ENCODE results near the gene CRHR2. TPM values are rescaled to one million over a fixed set of nuclear protein-coding genes. Genes with fewer than 3 reads are reported as not detected.

CRHR2 gene
- total and polyA plus RNA-seq, 4 donors, result 0.23 to 1.5 TPM; not detected in 2

DNA sequence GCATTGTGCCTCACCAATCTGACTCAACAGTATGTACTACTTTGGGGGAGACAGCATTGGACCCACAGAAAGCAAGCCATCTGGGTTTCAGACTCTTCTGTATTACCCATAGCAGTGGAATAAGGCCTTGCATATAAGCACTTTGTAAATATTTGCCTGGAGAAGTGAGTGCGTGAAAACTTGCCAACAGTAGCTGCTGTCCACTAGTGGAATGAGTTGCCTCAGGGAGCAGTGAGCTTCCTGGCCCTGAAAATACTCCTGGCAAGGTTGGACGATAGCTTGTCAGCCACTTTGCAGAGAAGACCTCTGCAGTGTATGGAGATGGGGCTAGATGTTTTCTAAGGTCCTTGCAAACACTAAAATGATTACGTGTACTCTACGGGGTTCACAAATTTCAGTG, 65.9 kb downstream of the CRHR2 start:
- intact Hi-C loops (cut with DNase I), result no loop called here
- no peak for DNase-seq
- H3K9me3 ChIP-seq (ENCODE audit: control insufficient read depth, low read length), result no peaks in the 10 kb centered on the region
- no peak for ATAC-seq (ENCODE audit: low FRiP score)
- H3K4me3 ChIP-seq (ENCODE audit: low read length in 2 of 2), result no peak overlapping the region
- 60 to 72% methylated on average over 4 of the region's 4 CpGs for WGBS, 2 donors
- no peaks in the 10 kb centered on the region for H3K27me3 ChIP-seq (ENCODE audit: control insufficient read depth in 1 of 2, insufficient read depth in 2 of 2, low read length in 1 of 2)
- H3K4me1 ChIP-seq (ENCODE audit: control insufficient read depth in 1 of 2, insufficient read depth in 2 of 2, low read length in 2 of 2), result no peaks in the 10 kb centered on the region
- no peak overlapping the region for H3K27ac ChIP-seq (ENCODE audit: low read depth in 1 of 2, low read length in 2 of 2)
- peaks cover 9% of the 10 kb centered on the region in 2 donors for H3K36me3 ChIP-seq (ENCODE audit: control insufficient read depth in 1 of 2, insufficient read depth in 2 of 2, low read length in 1 of 2)

DNA sequence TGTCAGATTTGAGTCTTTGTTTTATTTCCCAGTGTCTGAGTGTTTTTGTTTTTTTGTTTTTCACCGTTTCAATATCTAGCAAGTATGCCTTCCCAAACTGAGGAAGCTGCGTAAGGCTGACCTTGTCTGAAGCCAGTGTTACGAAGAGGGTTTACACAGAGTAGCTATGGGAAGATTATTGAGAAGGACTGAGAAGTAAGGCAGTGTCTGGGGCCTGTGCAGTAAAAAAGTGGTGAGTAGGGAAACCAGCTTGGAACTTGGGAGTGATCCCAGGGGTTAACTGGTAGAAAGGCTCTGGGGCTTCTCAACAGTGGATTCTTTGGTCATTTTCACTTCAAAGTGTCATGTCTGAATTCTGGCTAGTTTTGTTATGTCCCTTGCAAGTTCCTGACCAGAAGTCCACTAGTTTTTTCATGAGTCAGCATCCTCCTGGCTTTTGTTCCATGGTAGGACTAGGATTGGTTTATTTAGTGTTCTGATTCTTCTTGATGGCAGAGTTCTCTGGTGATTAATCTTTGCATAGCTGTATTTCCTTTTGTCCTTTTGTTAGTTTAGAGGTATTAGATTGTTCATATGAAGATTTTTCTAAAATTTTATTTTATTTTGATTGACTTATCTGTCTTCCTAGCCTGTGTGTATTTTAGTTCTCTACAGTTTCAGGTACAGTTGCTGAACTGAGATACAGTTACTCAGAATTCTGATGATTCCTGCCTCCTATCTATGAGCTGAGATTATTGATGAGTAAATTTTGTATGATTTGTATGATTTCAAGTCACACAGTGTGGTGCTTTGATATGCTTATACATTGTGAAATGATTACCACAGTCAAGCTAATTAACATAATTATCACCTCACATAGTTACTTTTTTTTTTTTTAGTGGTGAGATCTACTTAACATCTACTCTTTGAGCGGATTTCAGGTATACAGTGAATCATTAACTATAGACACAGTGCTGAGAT, 68.6 kb downstream of the CRHR2 start:
- Histone ChIP-seq H3K27me3 (ENCODE audit: control insufficient read depth in 1 of 2, insufficient read depth in 2 of 2, low read length in 1 of 2) (no peaks in the 10 kb centered on the region), H3K27ac (ENCODE audit: low read depth in 1 of 2, low read length in 2 of 2) (no peak overlapping the region), H3K9me3 (ENCODE audit: control insufficient read depth, low read length) (no peaks in the 10 kb centered on the region), H3K36me3 (ENCODE audit: control insufficient read depth in 1 of 2, insufficient read depth in 2 of 2, low read length in 1 of 2) (peaks cover 9% of the 10 kb centered on the region in 2 donors), H3K4me3 (ENCODE audit: low read length in 2 of 2) (no peak overlapping the region), H3K4me1 (ENCODE audit: control insufficient read depth in 1 of 2, insufficient read depth in 2 of 2, low read length in 2 of 2) (no peaks in the 10 kb centered on the region)
- no peak for DNase-seq
- intact Hi-C loops (cut with DNase I), result no loop called here
- WGBS, 2 donors, result 94 to 96% methylated on average over 4 of the region's 4 CpGs
- no peak for ATAC-seq (ENCODE audit: low FRiP score)

DNA sequence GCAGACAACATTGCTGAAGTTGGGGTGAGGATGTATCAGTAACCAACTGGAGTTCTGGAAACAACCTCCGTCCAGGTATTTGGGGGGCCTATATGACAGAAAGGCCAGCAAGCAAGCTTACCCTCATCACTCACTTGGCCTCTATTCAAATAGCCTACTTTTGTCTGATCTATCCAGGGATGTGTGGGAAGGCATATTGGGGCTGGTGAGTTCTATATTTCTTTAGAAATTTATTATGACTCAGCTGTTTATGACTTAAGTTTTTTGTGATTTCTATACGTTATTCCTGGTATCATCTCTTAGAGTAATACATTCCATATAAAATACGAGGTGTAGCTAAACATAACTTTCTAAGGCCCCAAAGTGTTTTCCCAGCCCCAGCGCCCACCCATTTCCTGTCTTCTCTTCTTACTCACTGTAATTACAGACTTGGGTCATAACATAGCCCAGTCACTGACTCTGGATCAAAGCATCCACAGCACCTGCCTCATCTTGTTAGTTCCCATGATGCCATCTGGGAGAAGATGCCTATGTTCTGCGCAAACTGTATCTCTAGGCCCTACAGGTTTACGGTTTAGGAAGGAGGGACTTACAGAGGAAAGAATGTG, 69.5 kb downstream of the CRHR2 start:
- no peaks in the 10 kb centered on the region for H3K9me3 ChIP-seq (ENCODE audit: control insufficient read depth, low read length)
- 79 to 81% methylated on average over 6 of the region's 6 CpGs for WGBS, 2 donors
- no peaks in the 10 kb centered on the region for H3K27me3 ChIP-seq (ENCODE audit: control insufficient read depth in 1 of 2, insufficient read depth in 2 of 2, low read length in 1 of 2)
- peaks cover 9% of the 10 kb centered on the region in 2 donors for H3K36me3 ChIP-seq (ENCODE audit: control insufficient read depth in 1 of 2, insufficient read depth in 2 of 2, low read length in 1 of 2)
- H3K4me3 ChIP-seq (ENCODE audit: low read length in 2 of 2), result no peak overlapping the region
- DNase-seq (no peak), ATAC-seq (ENCODE audit: low FRiP score) (no peak)
- H3K27ac ChIP-seq (ENCODE audit: low read depth in 1 of 2, low read length in 2 of 2), result no peak overlapping the region
- intact Hi-C loops (cut with DNase I), result no loop called here
- no peaks in the 10 kb centered on the region for H3K4me1 ChIP-seq (ENCODE audit: control insufficient read depth in 1 of 2, insufficient read depth in 2 of 2, low read length in 2 of 2)

DNA sequence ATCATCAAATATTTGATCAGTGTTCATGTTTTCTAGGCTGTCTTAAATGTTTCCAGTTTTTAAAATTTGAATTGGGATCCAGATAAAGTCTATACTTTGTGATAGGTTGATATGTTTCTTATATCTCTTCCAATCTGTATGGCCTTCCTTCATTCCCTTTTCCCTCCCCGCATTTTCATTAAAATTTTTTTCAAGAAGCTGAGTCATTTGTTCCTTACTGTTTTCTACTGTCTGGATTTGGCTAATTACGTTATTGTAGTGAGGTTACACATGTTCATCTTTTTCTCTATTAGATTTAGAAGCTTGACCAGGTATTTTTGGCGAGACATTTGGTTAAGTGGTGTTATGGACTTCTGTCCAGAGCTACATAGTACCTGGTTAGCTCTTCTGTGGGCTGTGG, 76.4 kb downstream of the CRHR2 start:
- 93 to 96% methylated on average over 3 of the region's 3 CpGs for WGBS, 2 donors
- intact Hi-C loops (cut with DNase I), result no loop called here
- Histone ChIP-seq H3K9me3 (ENCODE audit: control insufficient read depth, low read length) (no peaks in the 10 kb centered on the region), H3K27ac (ENCODE audit: low read depth in 1 of 2, low read length in 2 of 2) (no peak overlapping the region), H3K4me1 (ENCODE audit: control insufficient read depth in 1 of 2, insufficient read depth in 2 of 2, low read length in 2 of 2) (no peaks in the 10 kb centered on the region), H3K4me3 (ENCODE audit: low read length in 2 of 2) (no peak overlapping the region), H3K27me3 (ENCODE audit: control insufficient read depth in 1 of 2, insufficient read depth in 2 of 2, low read length in 1 of 2) (no peaks in the 10 kb centered on the region), H3K36me3 (ENCODE audit: control insufficient read depth in 1 of 2, insufficient read depth in 2 of 2, low read length in 1 of 2) (peaks cover 3 to 7% of the 10 kb centered on the region in 2 donors)
- DNase-seq, result no peak
- no peak for ATAC-seq (ENCODE audit: low FRiP score)

DNA sequence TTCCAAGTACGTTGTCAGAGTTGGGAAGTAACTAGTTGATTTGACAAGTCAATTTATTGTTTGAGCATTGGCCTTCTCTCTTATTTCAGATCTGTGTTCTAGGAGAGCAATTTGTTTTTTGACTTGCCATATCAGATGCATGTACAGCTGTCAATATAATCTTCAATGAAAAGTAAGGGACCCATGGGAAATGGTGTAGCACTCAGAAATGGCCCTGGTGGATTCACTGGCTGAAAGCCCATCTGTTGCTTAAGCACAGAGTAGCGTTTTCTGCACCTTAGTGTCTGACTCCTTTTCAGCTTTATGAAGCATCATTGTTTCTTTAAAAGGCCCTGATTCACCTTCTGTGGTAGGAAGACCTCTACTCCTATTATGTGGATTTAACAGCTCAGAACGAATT, 77.4 kb downstream of the CRHR2 start:
- H3K4me1 ChIP-seq (ENCODE audit: control insufficient read depth in 1 of 2, insufficient read depth in 2 of 2, low read length in 2 of 2), result no peaks in the 10 kb centered on the region
- no peak overlapping the region for H3K4me3 ChIP-seq (ENCODE audit: low read length in 2 of 2)
- DNase-seq, result no peak
- WGBS, 2 donors, result 80 to 81% methylated on average over 3 of the region's 3 CpGs
- ATAC-seq (ENCODE audit: low FRiP score), result no peak
- no peaks in the 10 kb centered on the region for H3K27me3 ChIP-seq (ENCODE audit: control insufficient read depth in 1 of 2, insufficient read depth in 2 of 2, low read length in 1 of 2)
- no peaks in the 10 kb centered on the region for H3K9me3 ChIP-seq (ENCODE audit: control insufficient read depth, low read length)
- intact Hi-C loops (cut with DNase I), result no loop called here
- H3K27ac ChIP-seq (ENCODE audit: low read depth in 1 of 2, low read length in 2 of 2), result no peak overlapping the region
- H3K36me3 ChIP-seq (ENCODE audit: control insufficient read depth in 1 of 2, insufficient read depth in 2 of 2, low read length in 1 of 2), result peaks cover 3 to 11% of the 10 kb centered on the region in 2 donors

Other genes with a start within 250 kb of the CRHR2 start
- 10 to 100 TPM; 18.5 to 38.4 TPM for gene NOD1, start 203.7 kb downstream of the CRHR2 start, total RNA-seq
- gene NOD1, start 203.7 kb downstream of the CRHR2 start, polyA plus RNA-seq, result 10 to 100 TPM in 1 of 2 donors, 1 to 10 TPM in 1; 2.4 to 19.9 TPM
- gene GGCT, start 177.6 kb downstream of the CRHR2 start, total RNA-seq, result 10 to 100 TPM; 16.7 to 22.5 TPM
- 10 to 100 TPM; 29.4 to 64.2 TPM for gene GGCT, start 177.6 kb downstream of the CRHR2 start, polyA plus RNA-seq
- gene GARS1, start 87.6 kb downstream of the CRHR2 start, total RNA-seq, result 10 to 100 TPM; 56.5 to 73.8 TPM
- 10 to 100 TPM; 33.2 to 37.7 TPM for gene GARS1, start 87.6 kb downstream of the CRHR2 start, polyA plus RNA-seq
- 100 to 1,000 TPM in 1 of 2 donors, 10 to 100 TPM in 1; 83.0 to 131 TPM for gene INMT, start 69.7 kb upstream of the CRHR2 start, total RNA-seq
- gene INMT, start 69.7 kb upstream of the CRHR2 start, polyA plus RNA-seq, result 100 to 1,000 TPM in 1 of 2 donors, 10 to 100 TPM in 1; 76.7 to 105 TPM
- gene MINDY4, start 89.0 kb upstream of the CRHR2 start, total RNA-seq, result 10 to 100 TPM; 20.2 to 22.2 TPM
- gene MINDY4, start 89.0 kb upstream of the CRHR2 start, polyA plus RNA-seq, result 10 to 100 TPM in 1 of 2 donors, 1 to 10 TPM in 1; 3.1 to 26.1 TPM
- gene AQP1, start 229.4 kb upstream of the CRHR2 start, total RNA-seq, result 1,000 to 10,000 TPM in 1 of 2 donors, 100 to 1,000 TPM in 1; 680 to 1,062 TPM
- 100 to 1,000 TPM; 370 to 962 TPM for gene AQP1, start 229.4 kb upstream of the CRHR2 start, polyA plus RNA-seq

All from aorta (tissue), 5 donors.